ENCODE data around the gene LRRC59.

The LRRC59 gene

DNA sequence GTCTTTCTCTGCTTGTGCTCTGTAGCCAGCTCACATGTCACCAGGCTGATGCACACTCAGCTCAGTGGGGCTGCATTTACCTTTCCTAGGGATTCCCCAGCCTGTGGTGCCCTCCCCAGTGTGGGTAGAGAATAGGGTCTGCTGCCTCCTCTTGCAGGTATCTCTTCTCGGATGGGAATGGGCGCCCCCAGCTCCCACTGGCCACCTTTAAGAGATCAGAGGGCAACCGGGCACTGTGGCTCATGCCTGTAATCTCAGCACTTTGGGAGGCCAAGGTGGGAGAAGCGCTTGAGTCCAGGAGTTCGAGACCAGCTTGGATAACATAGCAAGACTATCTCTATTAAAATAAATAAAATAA lies 48.1 kb downstream of the LRRC59 start:
- no peak overlapping the region for H3K4me3 ChIP-seq (ENCODE audit: low read depth, low read length)
- DNase-seq (ENCODE audit: low read depth) = no peak
- TF ChIP-seq POLR2A (IDR thresholded peaks at IDR 0.05; ENCODE audit: extremely low read depth, insufficient read length) = no peak
- TF ChIP-seq, protein P1, sequence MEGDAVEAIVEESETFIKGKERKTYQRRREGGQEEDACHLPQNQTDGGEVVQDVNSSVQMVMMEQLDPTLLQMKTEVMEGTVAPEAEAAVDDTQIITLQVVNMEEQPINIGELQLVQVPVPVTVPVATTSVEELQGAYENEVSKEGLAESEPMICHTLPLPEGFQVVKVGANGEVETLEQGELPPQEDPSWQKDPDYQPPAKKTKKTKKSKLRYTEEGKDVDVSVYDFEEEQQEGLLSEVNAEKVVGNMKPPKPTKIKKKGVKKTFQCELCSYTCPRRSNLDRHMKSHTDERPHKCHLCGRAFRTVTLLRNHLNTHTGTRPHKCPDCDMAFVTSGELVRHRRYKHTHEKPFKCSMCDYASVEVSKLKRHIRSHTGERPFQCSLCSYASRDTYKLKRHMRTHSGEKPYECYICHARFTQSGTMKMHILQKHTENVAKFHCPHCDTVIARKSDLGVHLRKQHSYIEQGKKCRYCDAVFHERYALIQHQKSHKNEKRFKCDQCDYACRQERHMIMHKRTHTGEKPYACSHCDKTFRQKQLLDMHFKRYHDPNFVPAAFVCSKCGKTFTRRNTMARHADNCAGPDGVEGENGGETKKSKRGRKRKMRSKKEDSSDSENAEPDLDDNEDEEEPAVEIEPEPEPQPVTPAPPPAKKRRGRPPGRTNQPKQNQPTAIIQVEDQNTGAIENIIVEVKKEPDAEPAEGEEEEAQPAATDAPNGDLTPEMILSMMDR (IDR thresholded peaks at IDR 0.05; ENCODE audit: low read depth, low read length) = no peak
- no peak for TF ChIP-seq MYC (IDR thresholded peaks at IDR 0.05; ENCODE audit: low read depth, low read length)
- TF ChIP-seq, protein P2, sequence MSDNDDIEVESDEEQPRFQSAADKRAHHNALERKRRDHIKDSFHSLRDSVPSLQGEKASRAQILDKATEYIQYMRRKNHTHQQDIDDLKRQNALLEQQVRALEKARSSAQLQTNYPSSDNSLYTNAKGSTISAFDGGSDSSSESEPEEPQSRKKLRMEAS (IDR thresholded peaks at IDR 0.05; ENCODE audit: low read depth, low read length) = no peak

DNA sequence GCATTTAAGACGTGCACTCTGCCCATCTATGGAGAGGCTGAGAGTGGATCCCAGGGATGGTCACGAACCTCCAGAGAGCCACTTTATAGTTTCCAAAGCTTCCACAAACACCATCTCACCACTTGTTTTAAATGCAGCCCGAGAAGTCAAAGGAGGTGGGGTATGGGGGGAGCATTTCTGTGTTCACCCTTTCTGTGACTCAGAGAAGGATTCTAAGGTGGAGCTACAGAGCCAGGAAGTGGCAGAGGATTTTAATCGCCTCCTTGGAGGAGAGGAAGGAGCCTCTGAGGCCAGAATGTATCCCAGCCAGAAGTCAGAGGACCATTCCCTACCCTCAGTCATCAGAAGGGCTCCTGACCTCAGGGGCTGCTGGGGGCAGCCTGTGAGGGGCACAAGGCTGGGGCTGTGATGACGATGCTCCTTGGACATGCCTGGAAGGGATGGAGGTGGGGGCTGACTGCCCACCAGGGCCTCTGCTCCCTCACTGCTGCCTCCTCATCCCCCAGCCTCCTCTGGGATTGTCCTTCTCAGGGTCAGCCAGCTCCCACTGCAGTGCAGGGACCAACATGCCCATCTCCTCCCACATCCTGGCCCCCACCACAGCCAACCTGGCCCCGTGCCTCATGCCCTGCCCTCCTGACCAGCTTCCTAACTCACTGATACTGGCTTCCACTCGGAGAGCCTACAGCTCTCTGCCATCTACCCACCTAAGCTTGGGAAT lies 48.6 kb downstream of the LRRC59 start:
- no peak overlapping the region for H3K4me3 ChIP-seq (ENCODE audit: low read depth, low read length)
- no peak for DNase-seq (ENCODE audit: low read depth)
- TF ChIP-seq, protein P1 (IDR thresholded peaks at IDR 0.05; ENCODE audit: low read depth, low read length) = no peak
- TF ChIP-seq POLR2A (IDR thresholded peaks at IDR 0.05; ENCODE audit: extremely low read depth, insufficient read length) = no peak
- TF ChIP-seq, protein P2 (IDR thresholded peaks at IDR 0.05; ENCODE audit: low read depth, low read length) = no peak
- TF ChIP-seq MYC (IDR thresholded peaks at IDR 0.05; ENCODE audit: low read depth, low read length) = no peak

DNA sequence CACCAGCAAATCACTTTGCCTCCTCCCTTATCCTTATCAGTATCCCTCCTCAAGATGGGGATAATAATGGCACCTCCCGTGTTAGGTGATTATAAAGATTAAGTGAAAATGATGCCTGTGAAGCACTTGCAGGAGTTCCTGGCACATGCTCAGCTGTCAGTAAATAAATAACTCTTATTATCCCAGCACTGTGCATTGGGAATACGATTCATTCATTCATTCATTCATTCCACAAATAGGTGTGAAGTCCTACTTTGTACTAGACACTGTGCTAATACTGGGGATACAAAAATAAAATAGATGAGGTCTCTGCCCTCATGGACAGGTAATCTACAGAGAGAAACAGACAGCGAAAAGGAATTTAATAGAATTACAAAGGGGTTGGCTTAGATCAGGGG lies 49.4 kb downstream of the LRRC59 start:
- H3K4me3 ChIP-seq (ENCODE audit: low read depth, low read length) = no peak overlapping the region
- TF ChIP-seq, protein P1 (IDR thresholded peaks at IDR 0.05; ENCODE audit: low read depth, low read length) = no peak
- TF ChIP-seq, protein P2 (IDR thresholded peaks at IDR 0.05; ENCODE audit: low read depth, low read length) = no peak
- TF ChIP-seq MYC (IDR thresholded peaks at IDR 0.05; ENCODE audit: low read depth, low read length) (no peak), POLR2A (IDR thresholded peaks at IDR 0.05; ENCODE audit: extremely low read depth, insufficient read length) (no peak)
- DNase-seq (ENCODE audit: low read depth) = no peak

DNA sequence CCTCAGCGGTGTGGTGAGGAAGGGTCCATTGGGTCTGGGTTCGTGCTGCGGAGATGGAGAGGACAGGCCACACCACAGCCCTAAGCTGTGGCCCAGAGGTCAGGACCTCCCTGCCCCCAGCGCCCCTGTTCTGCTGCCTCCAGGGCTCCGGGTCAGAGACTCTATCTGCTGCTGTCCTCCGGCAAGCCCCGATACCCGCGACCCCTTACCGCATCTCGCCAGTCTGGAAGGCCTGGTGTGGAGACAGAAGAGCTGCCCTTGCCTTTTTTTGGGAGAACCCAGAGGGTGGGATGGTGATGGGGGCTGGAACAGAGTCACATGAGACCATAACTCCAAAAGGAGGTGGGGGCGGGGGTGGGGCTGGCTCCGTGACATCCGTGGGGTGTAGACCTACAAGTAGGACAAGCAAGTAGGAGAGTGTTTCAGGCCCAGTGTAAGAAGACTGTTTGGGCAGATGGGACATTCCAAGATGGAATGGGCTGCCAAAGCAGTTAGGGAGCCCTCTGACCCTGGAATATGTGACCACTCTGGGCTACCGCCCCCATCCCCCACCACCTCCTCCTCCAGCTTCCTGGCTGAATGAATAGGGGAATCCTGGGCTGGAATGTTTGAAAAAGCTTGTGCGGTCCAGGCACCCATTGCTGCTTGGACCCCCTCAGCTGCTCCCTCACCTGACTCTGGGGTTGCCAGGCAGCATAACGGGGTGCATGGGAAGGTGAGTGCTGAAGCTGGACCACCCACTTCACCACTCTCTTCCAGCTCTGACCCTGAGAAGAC lies 50.0 kb downstream of the LRRC59 start:
- H3K4me3 ChIP-seq (ENCODE audit: low read depth, low read length) = peak overlapping the region; percentile 78

DNA sequence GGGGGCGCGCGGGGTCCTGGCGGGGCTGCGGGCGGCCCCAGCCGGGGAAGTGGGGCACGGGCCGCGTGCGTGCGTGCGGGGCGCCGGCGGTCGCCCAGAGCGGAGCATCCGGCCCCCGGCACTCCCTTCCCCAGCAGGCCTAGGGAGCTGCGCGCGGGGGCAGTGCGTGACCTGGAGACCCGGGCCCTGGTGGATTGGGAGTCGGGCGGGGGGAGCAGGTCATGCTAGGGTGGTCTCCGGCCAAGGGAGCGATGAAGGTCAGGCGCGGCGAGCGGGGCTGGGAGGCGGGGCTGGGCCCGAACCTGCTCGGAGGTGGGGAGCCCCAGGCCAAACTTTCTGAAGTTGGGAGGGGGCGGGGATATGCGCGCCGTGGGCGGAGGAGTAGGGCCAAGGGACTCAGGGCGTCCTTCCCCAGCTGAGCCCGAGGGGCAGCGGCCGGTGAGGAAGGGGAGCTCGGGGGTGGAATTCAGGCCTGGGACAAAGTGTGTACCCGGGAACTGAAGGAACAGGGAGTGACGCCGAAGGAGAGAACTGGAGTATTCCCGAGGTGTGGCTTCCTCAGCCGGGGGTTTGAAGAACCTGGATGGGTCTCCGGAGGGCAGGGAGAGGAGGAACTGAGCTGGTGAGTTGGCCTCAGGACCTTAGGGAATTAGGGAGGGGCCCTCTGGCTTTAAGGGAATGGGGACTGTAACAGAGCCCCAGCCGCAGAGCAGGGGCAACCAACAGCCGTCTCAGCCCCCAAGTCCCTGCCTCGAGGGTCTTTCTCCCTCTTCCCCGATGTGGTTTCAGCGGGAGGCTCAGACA lies 50.8 kb downstream of the LRRC59 start:
- peak; percentile 65 for DNase-seq (ENCODE audit: low read depth)
- H3K4me3 ChIP-seq (ENCODE audit: low read depth, low read length) = peak overlapping the region; percentile 78
- TF ChIP-seq, protein P2 (IDR thresholded peaks at IDR 0.05; ENCODE audit: low read depth, low read length) = no peak
- peak; percentile 34; the same call in 1 of the 2 replicates for TF ChIP-seq MYC (IDR thresholded peaks at IDR 0.05; ENCODE audit: low read depth, low read length)

More for the DNA sequence above, 50.0 kb downstream of the LRRC59 start:
- no peak for DNase-seq (ENCODE audit: low read depth)
- TF ChIP-seq, protein P2 (IDR thresholded peaks at IDR 0.05; ENCODE audit: low read depth, low read length) = no peak
- TF ChIP-seq, protein P1 (IDR thresholded peaks at IDR 0.05; ENCODE audit: low read depth, low read length) = no peak
- TF ChIP-seq POLR2A (IDR thresholded peaks at IDR 0.05; ENCODE audit: extremely low read depth, insufficient read length) = no peak
- no peak for TF ChIP-seq MYC (IDR thresholded peaks at IDR 0.05; ENCODE audit: low read depth, low read length)
